ENCODE results near the gene NR1H2.

NR1H2 gene

GRCh38 chr19:50425581-50425980 is 49.3 kb downstream of the NR1H2 start:
- in situ Hi-C loops (cut with MboI; ENCODE audit: low sequenced_read_pairs, unreplicated experiment) = no loop called here
- no peak for TF ChIP-seq CTCF (IDR thresholded peaks at IDR 0.05; ENCODE audit: borderline replicate concordance, control extremely low read depth, extremely low read depth, insufficient read depth, missing control alignments)
- no peak for DNase-seq (ENCODE audit: low spot score)

- no peak for DNase-seq (ENCODE audit: low spot score)
- in situ Hi-C loops (cut with MboI; ENCODE audit: low sequenced_read_pairs, unreplicated experiment) = no loop called here
- no peak for TF ChIP-seq CTCF (IDR thresholded peaks at IDR 0.05; ENCODE audit: borderline replicate concordance, control extremely low read depth, extremely low read depth, insufficient read depth, missing control alignments)
Measured at GRCh38 chr19:50427318-50427925, 51.2 kb downstream of the NR1H2 start.

GRCh38 chr19:50427997-50428425 is 51.8 kb downstream of the NR1H2 start:
- no peak for TF ChIP-seq CTCF (IDR thresholded peaks at IDR 0.05; ENCODE audit: borderline replicate concordance, control extremely low read depth, extremely low read depth, insufficient read depth, missing control alignments)
- peak; percentile 58 for DNase-seq (ENCODE audit: low spot score)
- in situ Hi-C loops (cut with MboI; ENCODE audit: low sequenced_read_pairs, unreplicated experiment) = no loop called here

GRCh38 chr19:50428772-50429463 is 52.7 kb downstream of the NR1H2 start:
- no peak for DNase-seq (ENCODE audit: low spot score)
- in situ Hi-C loops (cut with MboI; ENCODE audit: low sequenced_read_pairs, unreplicated experiment) = no loop called here
- TF ChIP-seq CTCF (IDR thresholded peaks at IDR 0.05; ENCODE audit: borderline replicate concordance, control extremely low read depth, extremely low read depth, insufficient read depth, missing control alignments) = no peak

- no peak for DNase-seq (ENCODE audit: low spot score)
- no peak for TF ChIP-seq CTCF (IDR thresholded peaks at IDR 0.05; ENCODE audit: borderline replicate concordance, control extremely low read depth, extremely low read depth, insufficient read depth, missing control alignments)
- in situ Hi-C loops (cut with MboI; ENCODE audit: low sequenced_read_pairs, unreplicated experiment) = no loop called here
Measured at GRCh38 chr19:50430888-50431342, 54.7 kb downstream of the NR1H2 start.

- DNase-seq (ENCODE audit: low spot score) = peak; percentile 92
- no peak for TF ChIP-seq CTCF (IDR thresholded peaks at IDR 0.05; ENCODE audit: borderline replicate concordance, control extremely low read depth, extremely low read depth, insufficient read depth, missing control alignments)
- in situ Hi-C loops (cut with MboI; ENCODE audit: low sequenced_read_pairs, unreplicated experiment) = no loop called here
Measured at GRCh38 chr19:50431343-50432220, 55.3 kb downstream of the NR1H2 start.

Measured in GM13976 (cell line).